Mononuclear cell (primary cell): Measurements from ENCODE around the gene WDR74. TPM values are rescaled to one million over a fixed set of nuclear protein-coding genes. Genes with fewer than 3 reads are reported as not detected.
"Not testable (repeated sequence)": the region's sequence is repeated elsewhere in the genome, so short reads cannot be mapped to it uniquely, and the experiment has no call there.

Source experiments
- H3K27me3 ChIP-seq: 2 replicates; pipeline ENCODE4 v1.6.0; 2011; ENCODE audit warnings: low read length, control low read depth; ENCODE audit not compliant: insufficient read depth
- H3K4me1 ChIP-seq: 2 replicates; pipeline ENCODE4 v1.5.1; 2011; ENCODE audit warnings: mild to moderate bottlenecking, low read length, control low read depth; ENCODE audit not compliant: insufficient read depth
- H3K4me3 ChIP-seq: 2 replicates; pipeline ENCODE4 v1.5.1; 2011; ENCODE audit warnings: mild to moderate bottlenecking, low read length, moderate library complexity
- H3K9me3 ChIP-seq: 2 replicates; pipeline ENCODE4 v1.5.1; 2011; ENCODE audit warnings: low read depth, mild to moderate bottlenecking, control low read depth, low read length
- total RNA-seq: library from RNA; depleted of rRNA; stranded (reverse); fragments of >200 nt; gene quantifications from one replicate; pipeline ENCODE4 v1.2.3, GENCODE V29; 2012

Gene WDR74
- total RNA-seq, 1 donor: 143 TPM

- Histone ChIP-seq H3K4me1 (peaks cover 38% of the 10 kb centered on the region), H3K9me3 (no peaks in the 10 kb centered on the region), H3K27me3 (no peaks in the 10 kb centered on the region), H3K4me3 (peak within 1 kb of the TSS; percentile 94)
Measured at GRCh38 chr11:62831520-62832335, 7.7 kb downstream of the WDR74 start, which contains the start of gene STX5. Gene STX5 (minus strand): TSS chr11:62832051. CDS start chr11:62831243, 808 bp downstream.

GRCh38 chr11:62830904-62831519 lies 8.4 kb downstream of the WDR74 start:
- H3K27me3 ChIP-seq: no peaks in the 10 kb centered on the region
- H3K4me3 ChIP-seq: peak overlapping the region; percentile 94
- no peaks in the 10 kb centered on the region for H3K9me3 ChIP-seq
- H3K4me1 ChIP-seq: peaks cover 38% of the 10 kb centered on the region

GRCh38 chr11:62828130-62828529 lies 11.3 kb downstream of the WDR74 start:
- peaks cover 30% of the 10 kb centered on the region for H3K4me1 ChIP-seq
- not testable (repeated sequence) for H3K27me3 ChIP-seq, H3K9me3 ChIP-seq, H3K4me3 ChIP-seq

- Histone ChIP-seq H3K4me1 (no peaks in the 10 kb centered on the region), H3K9me3 (no peaks in the 10 kb centered on the region), H3K4me3 (no peak overlapping the region), H3K27me3 (no peaks in the 10 kb centered on the region)
Measured at GRCh38 chr11:62823677-62824076, 15.7 kb downstream of the WDR74 start.

- Histone ChIP-seq H3K4me3 (no peak overlapping the region), H3K4me1 (peaks cover 39% of the 10 kb centered on the region), H3K9me3 (no peaks in the 10 kb centered on the region), H3K27me3 (no peaks in the 10 kb centered on the region)
Measured at GRCh38 chr11:62817129-62817528, 22.3 kb downstream of the WDR74 start.

- Histone ChIP-seq H3K9me3 (no peaks in the 10 kb centered on the region), H3K4me1 (peaks cover 39% of the 10 kb centered on the region), H3K4me3 (no peak overlapping the region), H3K27me3 (no peaks in the 10 kb centered on the region)
Measured at GRCh38 chr11:62816557-62816956, 22.8 kb downstream of the WDR74 start.

DNA sequence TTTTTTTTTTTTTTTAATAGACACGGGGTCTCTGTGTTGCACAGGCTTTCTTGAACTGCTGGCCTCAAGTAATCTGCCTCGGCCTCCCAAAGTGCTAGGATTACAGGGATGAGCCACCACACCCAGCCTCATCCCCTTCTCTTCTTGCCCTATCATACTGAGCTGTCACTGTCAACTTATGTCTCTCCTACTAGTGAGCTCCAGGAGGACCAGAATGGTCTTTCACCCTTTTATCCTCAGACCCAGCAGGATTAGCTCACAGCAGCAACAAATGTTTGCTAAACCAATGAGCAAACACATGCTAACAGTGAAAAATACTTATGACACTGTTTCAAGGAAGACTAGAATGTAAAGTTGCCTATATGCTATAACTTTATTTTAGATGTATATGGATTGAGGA lies 27.7 kb downstream of the WDR74 start:
- Histone ChIP-seq H3K4me1 (peaks cover 39% of the 10 kb centered on the region), H3K27me3 (no peaks in the 10 kb centered on the region), H3K9me3 (no peaks in the 10 kb centered on the region), H3K4me3 (no peak overlapping the region)

- Histone ChIP-seq H3K4me3 (no peak overlapping the region), H3K9me3 (no peaks in the 10 kb centered on the region), H3K27me3 (no peaks in the 10 kb centered on the region), H3K4me1 (peaks cover 40% of the 10 kb centered on the region)
Measured at GRCh38 chr11:62810748-62811147, 28.6 kb downstream of the WDR74 start.

- Histone ChIP-seq H3K4me1 (peaks cover 42% of the 10 kb centered on the region), H3K4me3 (no peak overlapping the region), H3K9me3 (no peaks in the 10 kb centered on the region), H3K27me3 (no peaks in the 10 kb centered on the region)
Measured at GRCh38 chr11:62806611-62807121, 32.7 kb downstream of the WDR74 start.

GRCh38 chr11:62805961-62806441 lies 33.4 kb downstream of the WDR74 start:
- H3K4me1 ChIP-seq: peaks cover 42% of the 10 kb centered on the region
- H3K4me3 ChIP-seq: peak overlapping the region; percentile 94
- no peaks in the 10 kb centered on the region for H3K27me3 ChIP-seq
- H3K9me3 ChIP-seq: no peaks in the 10 kb centered on the region

- peak within 1 kb of the TSS; percentile 94 for H3K4me3 ChIP-seq
- H3K9me3 ChIP-seq: no peaks in the 10 kb centered on the region
- H3K4me1 ChIP-seq: peaks cover 42% of the 10 kb centered on the region
- H3K27me3 ChIP-seq: no peaks in the 10 kb centered on the region
Measured at GRCh38 chr11:62805076-62805892, 34.1 kb downstream of the WDR74 start, which contains the start of gene NXF1. Gene NXF1 (minus strand): TSS chr11:62805440. CDS start chr11:62805356, 84 bp downstream.

DNA sequence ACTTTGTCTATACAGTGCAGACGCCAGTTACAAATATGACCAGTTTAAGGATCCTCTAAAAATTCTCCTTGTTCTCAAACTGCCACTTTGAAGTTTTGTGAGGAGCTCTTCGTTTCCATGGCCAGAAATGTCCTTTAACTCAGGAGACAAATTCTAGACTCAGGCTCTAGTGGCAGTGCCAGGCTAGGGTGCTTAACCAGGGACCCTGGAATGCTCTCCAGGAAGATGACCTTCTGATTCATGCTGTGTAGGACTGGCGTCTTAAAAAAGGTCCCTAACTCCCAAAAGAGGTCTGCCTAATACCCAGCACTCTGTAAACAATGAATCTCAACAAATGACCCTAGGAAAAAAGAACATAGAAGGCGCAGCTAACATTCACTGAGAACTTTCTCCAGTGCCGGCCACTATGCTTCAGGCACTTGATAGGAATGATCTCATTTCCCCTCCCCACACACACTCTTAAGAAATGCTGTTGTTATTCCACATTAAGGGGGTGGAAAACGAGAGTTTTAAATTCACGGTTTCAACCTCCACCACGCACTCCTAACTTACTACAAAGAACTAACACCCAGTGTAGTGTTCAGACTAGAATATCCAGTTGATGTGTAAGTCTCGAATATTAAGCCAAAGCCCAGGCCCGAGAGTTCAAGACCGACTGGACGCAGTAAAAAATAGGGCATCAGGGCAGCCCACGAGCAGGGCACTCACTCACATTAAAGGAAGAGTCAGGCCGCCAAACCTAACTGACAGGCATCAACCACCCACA lies 34.9 kb downstream of the WDR74 start:
- Histone ChIP-seq H3K4me3 (peak overlapping the region; percentile 94), H3K9me3 (no peaks in the 10 kb centered on the region), H3K27me3 (no peaks in the 10 kb centered on the region), H3K4me1 (peaks cover 42% of the 10 kb centered on the region)

DNA sequence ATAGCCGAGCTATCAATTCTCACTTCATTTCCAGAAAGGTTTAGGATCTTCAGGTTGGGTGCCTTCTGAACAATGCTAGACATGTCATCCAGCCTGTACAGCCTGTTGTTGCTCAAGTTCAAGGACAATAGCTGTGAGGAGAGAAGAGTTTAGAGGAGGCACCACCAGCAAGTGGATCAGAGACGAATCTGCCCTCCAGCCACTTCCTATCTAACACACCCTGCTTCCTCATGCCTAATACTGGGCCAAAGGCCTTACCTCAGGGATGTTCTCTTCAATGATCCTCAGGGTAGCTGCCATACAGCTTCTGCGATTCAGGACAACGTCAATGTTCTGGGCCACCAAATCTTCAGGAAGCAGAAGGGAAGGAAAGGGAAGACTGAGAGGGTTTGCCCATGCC lies 38.3 kb downstream of the WDR74 start:
- H3K4me1 ChIP-seq: peaks cover 19% of the 10 kb centered on the region
- no peaks in the 10 kb centered on the region for H3K27me3 ChIP-seq
- H3K4me3 ChIP-seq: no peak overlapping the region
- H3K9me3 ChIP-seq: no peaks in the 10 kb centered on the region

DNA sequence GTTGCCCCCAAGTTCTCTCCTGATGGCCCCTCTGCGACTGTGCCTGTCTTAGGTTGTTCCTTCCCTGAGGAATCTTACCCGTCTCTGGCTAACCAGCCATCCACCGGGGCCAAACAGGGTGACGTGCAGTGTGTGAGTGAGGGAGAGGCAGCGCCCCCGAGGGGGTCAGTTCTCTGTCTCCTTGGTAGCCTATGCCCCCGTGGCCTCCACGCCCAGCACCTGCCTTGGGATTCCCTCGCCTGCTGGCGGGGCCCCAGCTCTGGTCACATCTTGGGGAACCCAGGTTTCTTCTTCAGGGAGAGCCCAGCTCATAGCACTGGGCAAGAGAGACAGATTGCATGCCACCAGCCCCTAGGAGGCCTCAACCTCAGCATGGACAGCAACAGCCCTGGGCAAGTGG lies 39.9 kb downstream of the WDR74 start:
- Histone ChIP-seq H3K4me3 (no peak overlapping the region), H3K9me3 (no peaks in the 10 kb centered on the region), H3K4me1 (peaks cover 13% of the 10 kb centered on the region), H3K27me3 (no peaks in the 10 kb centered on the region)
